ENCODE data around the gene TNIP1. TPM values are rescaled to one million over a fixed set of nuclear protein-coding genes. Genes with fewer than 3 reads are reported as not detected.

Gene TNIP1
- total and polyA plus RNA-seq, 3 donors from 2014 or later = 43.5 to 58.3 (median 48.4) TPM

GRCh38 chr5:151040211-151040747, 40.6 kb downstream of the TNIP1 start:
- TF ChIP-seq CTCF (IDR thresholded peaks at IDR 0.05) (no peak), POLR2A (IDR thresholded peaks at IDR 0.05) (no peak)
- no peak for DNase-seq
- Histone ChIP-seq H3K27ac (peak overlapping the region in 1 of 2 donors; percentile 9), H3K36me3 (ENCODE audit: low read depth, missing control alignments) (no peaks in the 10 kb centered on the region), H3K9me3 (no peaks in the 10 kb centered on the region), H3K4me3 (no peak overlapping the region), H3K27me3 (no peaks in the 10 kb centered on the region), H3K4me1 (peaks cover 29% of the 10 kb centered on the region)
- WGBS, 2 donors = 72 to 77% methylated on average over 8 of the region's 8 CpGs
- intact Hi-C loops (cut with DNase I; ENCODE audit: low total_unique reads) = no loop called here

- WGBS, 2 donors = 95 to 96% methylated on average over 9 of the region's 9 CpGs
- TF ChIP-seq CTCF (IDR thresholded peaks at IDR 0.05) (no peak), POLR2A (IDR thresholded peaks at IDR 0.05) (no peak)
- DNase-seq = no peak
- no peak overlapping the region for H3K4me3 ChIP-seq
- peak overlapping the region in 1 of 2 donors; percentile 51 for H3K27ac ChIP-seq
- H3K4me1 ChIP-seq = peaks cover 29% of the 10 kb centered on the region
- no peaks in the 10 kb centered on the region for H3K9me3 ChIP-seq
- no peaks in the 10 kb centered on the region for H3K27me3 ChIP-seq
- H3K36me3 ChIP-seq (ENCODE audit: low read depth, missing control alignments) = no peaks in the 10 kb centered on the region
- intact Hi-C loops (cut with DNase I; ENCODE audit: low total_unique reads) = no loop called here
Measured at GRCh38 chr5:151039665-151040064, 41.2 kb downstream of the TNIP1 start.

- DNase-seq = no peak
- Histone ChIP-seq H3K4me3 (no peak overlapping the region), H3K4me1 (peaks cover 29% of the 10 kb centered on the region), H3K36me3 (ENCODE audit: low read depth, missing control alignments) (no peaks in the 10 kb centered on the region), H3K27ac (peak overlapping the region; percentile 56 to 71), H3K27me3 (no peaks in the 10 kb centered on the region), H3K9me3 (no peaks in the 10 kb centered on the region)
- TF ChIP-seq POLR2A (IDR thresholded peaks at IDR 0.05) = no peak
- TF ChIP-seq CTCF (IDR thresholded peaks at IDR 0.05) = no peak
- 70 to 79% methylated on average over 6 to 7 of the region's 7 CpGs for WGBS, 2 donors
- intact Hi-C loops (cut with DNase I; ENCODE audit: low total_unique reads) = no loop called here
Measured at GRCh38 chr5:151038801-151039238, 42.0 kb downstream of the TNIP1 start.

GRCh38 chr5:151038412-151038745, 42.5 kb downstream of the TNIP1 start:
- Histone ChIP-seq H3K36me3 (ENCODE audit: low read depth, missing control alignments) (no peaks in the 10 kb centered on the region), H3K27ac (peak overlapping the region; percentile 56 to 71), H3K27me3 (no peaks in the 10 kb centered on the region), H3K4me1 (peaks cover 29% of the 10 kb centered on the region), H3K9me3 (no peaks in the 10 kb centered on the region), H3K4me3 (no peak overlapping the region)
- TF ChIP-seq CTCF (IDR thresholded peaks at IDR 0.05) (no peak), POLR2A (IDR thresholded peaks at IDR 0.05) (no peak)
- 53 to 71% methylated on average over 8 of the region's 8 CpGs for WGBS, 2 donors
- no peak for DNase-seq
- intact Hi-C loops (cut with DNase I; ENCODE audit: low total_unique reads) = no loop called here

Data from testis (tissue), 3 donors.